OCI-M1 (cell line): Measurements from ENCODE around the gene MNT.
A peak's percentile ranks its signal among the peaks of the same experiment; 100 is the strongest.

Source experiments
- DNase-seq: peaks from one replicate; lab custom pipeline; 2025; lab: John Stamatoyannopoulos, UW

The MNT gene

GRCh38 chr17:2415081-2415480 lies 14.2 kb upstream of the MNT start:
- no peak for DNase-seq

- no peak for DNase-seq
These were observed 13.7 kb upstream of the MNT start for GRCh38 chr17:2414446-2415064.

GRCh38 chr17:2412561-2413021 lies 11.7 kb upstream of the MNT start:
- DNase-seq, result no peak

- DNase-seq, result no peak
These were observed 10.1 kb upstream of the MNT start for GRCh38 chr17:2410951-2411350.

GRCh38 chr17:2406903-2407790 lies 6.3 kb upstream of the MNT start:
- no peak for DNase-seq

GRCh38 chr17:2406271-2406902 lies 5.5 kb upstream of the MNT start:
- no peak for DNase-seq

- no peak for DNase-seq
These were observed 4.5 kb upstream of the MNT start for GRCh38 chr17:2405247-2405926.

GRCh38 chr17:2403044-2403443 lies 2.2 kb upstream of the MNT start:
- no peak for DNase-seq

- no peak for DNase-seq
These were observed 1.7 kb upstream of the MNT start for GRCh38 chr17:2402544-2402943.

GRCh38 chr17:2401426-2402221 lies 764 bp upstream of the MNT start:
- DNase-seq, result peak; percentile 99

- peak; percentile 72 for DNase-seq
These were observed 390 bp downstream of the MNT start for GRCh38 chr17:2400474-2400866.

- DNase-seq, result peak; percentile 96
These were observed 1.0 kb downstream of the MNT start for GRCh38 chr17:2399572-2400473.

GRCh38 chr17:2398655-2399571 lies 1.9 kb downstream of the MNT start:
- peak; percentile 78 for DNase-seq

GRCh38 chr17:2398182-2398581 lies 2.7 kb downstream of the MNT start:
- DNase-seq, result no peak

GRCh38 chr17:2397247-2398171 lies 3.4 kb downstream of the MNT start:
- DNase-seq, result no peak

- peak; percentile 94 for DNase-seq
These were observed 4.2 kb downstream of the MNT start for GRCh38 chr17:2396568-2397246.

- no peak for DNase-seq
These were observed 4.7 kb downstream of the MNT start for GRCh38 chr17:2396192-2396567.
